ENCODE data around the gene FAM200B.

GRCh38 chr4:15702941-15703403 lies 21.3 kb downstream of the FAM200B start, which contains the start of gene BST1:
- TF ChIP-seq CTCF (conservative IDR thresholded peaks at IDR 0.05; ENCODE audit: low read depth in 2 of 2) (no peak), EZH2 (IDR thresholded peaks at IDR 0.05; ENCODE audit: low read depth, unreplicated experiment) (no peak), REST (IDR thresholded peaks at IDR 0.05; ENCODE audit: unreplicated experiment) (no peak)

All from GM23338 (cell line).